NCI-H2196 treated with DMSO at 0.1 percent for 48 hours (cell line): ENCODE data around the gene MASP1.
"Not testable (repeated sequence)": the region's sequence is repeated elsewhere in the genome, so short reads cannot be mapped to it uniquely, and the experiment has no call there.

ENCODE experiments used
- DNase-seq: peaks from one replicate; lab custom pipeline; 2025; ENCODE audit not compliant: unreplicated experiment; lab: John Stamatoyannopoulos, UW

MASP1 gene

GRCh38 chr3:187267306-187267705, 24.2 kb downstream of the MASP1 start:
- DNase-seq, result no peak

DNA sequence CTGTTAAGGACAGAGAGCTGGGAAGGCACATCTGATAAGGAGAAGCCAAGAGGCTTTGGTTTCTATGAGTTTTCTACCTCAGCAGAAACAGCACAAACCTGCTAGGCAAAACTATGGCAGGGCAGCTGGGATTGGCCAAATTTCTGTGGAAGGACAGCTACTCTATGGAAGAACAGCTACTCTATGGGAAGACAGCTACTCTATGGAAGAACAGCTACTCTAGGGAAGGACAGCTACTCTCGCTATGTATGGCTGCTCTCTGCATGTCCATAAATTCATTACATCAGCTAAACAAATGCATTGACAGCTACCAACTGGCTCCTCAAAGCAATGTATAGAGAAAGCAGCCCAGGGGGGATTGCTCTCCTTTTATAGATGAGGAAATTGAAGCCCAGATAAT, 24.8 kb downstream of the MASP1 start:
- DNase-seq, result no peak

- DNase-seq, result no peak
Measured at GRCh38 chr3:187265461-187265955, 26.0 kb downstream of the MASP1 start.

DNA sequence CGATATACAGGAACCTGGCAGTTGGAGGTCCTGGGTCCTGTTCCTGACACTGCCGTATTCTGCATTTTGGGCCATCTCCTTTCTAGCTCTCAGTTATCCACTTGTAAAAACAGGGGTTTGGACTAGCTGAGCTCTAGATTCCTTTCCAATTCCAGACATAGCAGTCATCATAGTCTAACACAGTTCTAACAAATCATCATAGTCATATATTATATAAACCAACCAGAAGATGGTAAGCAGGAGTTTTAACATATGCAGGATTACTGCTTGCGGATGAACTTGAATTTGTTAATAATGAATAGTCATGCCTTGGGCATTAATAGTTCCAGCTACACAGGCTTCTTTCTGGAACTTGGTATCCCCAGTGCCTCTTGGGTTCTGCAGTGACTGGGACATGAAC, 26.6 kb downstream of the MASP1 start:
- no peak for DNase-seq

DNA sequence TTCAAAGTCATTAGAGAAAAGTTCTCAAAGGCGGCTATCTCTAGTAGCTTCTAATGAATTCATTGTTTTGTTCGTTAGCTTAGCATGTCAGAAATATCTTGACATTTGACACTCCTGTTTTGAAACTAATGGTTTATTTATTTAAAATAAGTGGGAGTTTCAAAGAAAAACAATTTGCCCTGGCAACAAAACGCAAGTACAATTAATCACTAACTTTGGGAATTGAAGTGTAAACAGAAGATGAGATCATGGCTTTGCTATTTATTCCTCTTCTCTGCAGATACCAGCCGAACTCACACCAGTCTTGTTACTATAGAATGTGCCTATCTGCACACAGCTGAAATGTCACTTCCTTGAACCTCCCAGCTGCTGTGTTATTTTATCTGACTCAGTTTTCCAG, 27.5 kb downstream of the MASP1 start:
- DNase-seq, result no peak

DNA sequence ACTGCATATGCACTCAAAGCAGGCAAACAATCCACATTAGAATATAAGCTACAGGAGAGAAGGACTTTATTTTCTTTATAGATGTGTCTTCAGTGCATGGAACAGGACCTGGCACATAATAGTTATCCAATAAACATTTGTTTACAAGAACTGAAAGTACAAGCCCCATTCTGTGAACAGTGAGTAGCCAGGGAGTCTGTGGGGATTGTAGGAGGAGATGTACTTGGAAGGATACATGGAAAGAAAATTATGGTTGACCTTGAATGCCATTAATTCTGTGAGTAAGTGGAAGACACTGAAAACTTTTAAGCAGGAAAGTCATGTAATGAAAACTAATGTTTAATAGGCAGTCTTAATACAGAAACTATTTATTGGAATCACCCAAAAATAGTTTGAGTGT, 28.3 kb downstream of the MASP1 start:
- DNase-seq, result no peak

DNA sequence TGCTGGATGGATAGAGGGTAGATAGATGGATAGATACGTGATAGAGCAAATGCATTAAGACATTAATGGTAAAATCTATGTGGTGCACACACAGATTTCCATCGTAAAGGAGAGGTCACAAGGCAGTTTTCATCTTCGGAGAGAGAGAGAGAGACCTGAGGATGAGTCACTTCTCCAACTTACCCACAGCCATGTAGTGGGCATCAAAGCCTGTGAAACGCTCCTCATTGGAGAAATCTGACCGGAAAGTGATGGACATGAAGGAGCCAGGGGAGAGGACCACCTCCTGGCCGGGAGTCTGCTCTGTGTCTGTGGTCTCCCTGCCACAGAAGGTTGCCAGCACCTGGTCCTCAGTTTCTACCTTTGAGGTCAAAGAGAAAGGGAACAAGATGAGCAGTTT, 29.2 kb downstream of the MASP1 start:
- no peak for DNase-seq

- DNase-seq, result no peak
Measured at GRCh38 chr3:187261541-187261969, 30.0 kb downstream of the MASP1 start.

- DNase-seq, result no peak
Measured at GRCh38 chr3:187259171-187259570, 32.4 kb downstream of the MASP1 start.

DNA sequence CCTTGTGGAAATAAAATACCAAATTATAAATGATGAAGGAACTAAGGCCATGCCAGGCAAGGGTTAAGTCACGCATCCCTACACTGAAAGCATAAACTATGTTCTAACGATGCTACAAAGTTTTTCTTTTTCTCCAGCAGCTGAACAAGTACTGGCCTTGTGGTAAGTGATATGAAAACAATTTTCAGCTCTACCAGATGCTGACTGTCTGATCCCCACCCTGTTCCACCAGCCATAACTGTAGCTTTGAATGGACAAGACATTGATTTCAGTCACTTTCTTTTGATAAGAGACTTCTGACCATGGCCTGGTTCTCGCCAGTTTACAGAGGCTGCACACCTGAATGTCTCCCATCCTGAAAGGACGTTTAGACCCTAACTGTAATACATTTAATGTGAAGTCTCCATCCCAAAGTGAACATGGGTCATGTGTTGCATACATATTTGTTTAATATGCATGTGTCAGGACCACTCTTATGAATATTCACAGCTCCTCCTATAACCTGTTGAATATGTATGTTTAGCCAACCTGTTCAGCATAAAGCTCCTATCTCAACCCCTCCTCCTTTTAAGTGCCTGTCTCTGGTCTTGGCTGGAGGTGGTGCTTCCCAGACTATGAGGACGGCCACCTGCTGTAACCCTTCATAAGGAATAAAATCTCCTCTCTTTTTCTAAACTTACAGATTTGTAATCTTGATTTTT, 33.4 kb downstream of the MASP1 start:
- DNase-seq, result no peak

DNA sequence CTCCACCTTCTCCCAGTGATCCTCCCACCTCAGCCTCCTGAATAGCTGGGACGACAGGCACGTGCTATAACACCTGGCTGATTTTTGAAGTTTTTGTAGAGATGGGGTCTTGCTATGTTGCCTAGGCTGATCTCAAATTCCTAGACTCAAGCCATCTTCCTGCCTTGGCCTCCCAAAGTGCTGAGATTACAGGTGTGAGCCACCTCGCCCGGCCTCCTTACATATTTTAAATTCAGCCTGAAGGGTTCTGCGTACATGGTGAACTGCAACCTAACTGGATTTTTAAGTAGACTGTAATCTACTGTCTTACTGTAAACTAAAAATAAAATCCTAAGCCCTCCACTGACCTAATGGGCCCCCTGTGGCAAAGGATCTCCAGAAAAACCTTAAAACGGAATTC, 34.1 kb downstream of the MASP1 start:
- DNase-seq, result no peak

GRCh38 chr3:187256051-187256616, 35.4 kb downstream of the MASP1 start:
- no peak for DNase-seq

DNA sequence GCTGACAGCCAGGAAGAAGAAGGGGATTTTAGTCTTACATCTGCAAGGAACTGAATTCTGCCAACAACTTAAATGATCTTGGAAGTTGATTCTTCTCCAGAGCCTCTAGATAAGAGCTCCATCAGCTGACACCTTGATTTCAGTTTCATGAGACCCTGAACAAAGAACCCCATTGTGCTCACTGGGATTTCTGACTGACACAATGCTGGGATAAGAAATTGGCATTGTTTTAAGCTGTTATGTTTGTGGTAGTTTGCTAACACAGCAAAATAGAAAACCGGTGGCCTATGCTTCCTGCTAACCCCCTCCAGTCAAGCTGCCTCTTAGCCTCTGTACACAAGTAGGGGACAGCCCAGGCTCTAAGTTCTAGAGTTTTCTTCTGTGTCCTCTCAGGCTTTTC, 36.2 kb downstream of the MASP1 start:
- no peak for DNase-seq

GRCh38 chr3:187252311-187252710, 39.2 kb downstream of the MASP1 start:
- no peak for DNase-seq

DNA sequence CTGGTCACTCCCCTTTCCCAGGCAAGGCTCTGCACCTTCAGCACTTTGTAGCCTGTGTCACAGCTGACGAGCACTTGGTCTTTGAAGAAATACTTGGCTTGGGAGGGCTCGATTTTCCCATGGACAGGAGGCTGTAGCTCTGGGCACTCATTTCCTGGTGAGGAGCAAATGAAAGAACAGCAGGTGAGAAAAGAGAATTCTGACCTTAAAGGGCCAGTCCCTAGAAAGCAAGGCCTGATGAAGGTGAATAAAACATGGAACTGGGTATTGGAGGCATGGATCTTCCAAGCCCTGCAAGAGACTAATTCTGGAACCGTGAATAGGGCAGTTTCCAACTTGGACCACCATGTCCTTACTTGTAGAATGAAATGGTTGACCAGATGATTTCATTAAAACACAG, 39.9 kb downstream of the MASP1 start:
- no peak for DNase-seq

GRCh38 chr3:187247398-187247797, 44.1 kb downstream of the MASP1 start:
- DNase-seq, result no peak

GRCh38 chr3:187243933-187244524, 47.5 kb downstream of the MASP1 start:
- no peak for DNase-seq

DNA sequence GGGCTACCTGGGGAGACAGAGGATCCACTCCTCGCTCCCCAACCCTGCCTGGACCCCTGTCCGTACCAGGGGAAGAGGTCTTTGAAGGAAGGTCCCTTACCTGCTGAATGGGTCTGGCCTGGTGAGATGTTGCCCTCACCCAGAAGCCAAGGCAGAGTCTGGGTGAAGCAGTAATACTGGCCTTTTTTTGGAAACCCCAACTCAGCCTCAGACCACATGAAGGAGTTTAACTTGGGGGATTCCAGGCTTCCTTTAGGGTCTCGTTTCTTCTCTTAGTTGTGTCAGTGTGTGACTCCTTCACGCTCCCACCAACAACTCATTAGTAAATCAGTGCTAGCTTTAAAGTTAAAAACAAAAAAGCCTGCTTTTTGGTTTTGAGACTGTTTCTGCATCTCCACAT, 48.6 kb downstream of the MASP1 start:
- DNase-seq, result no peak

DNA sequence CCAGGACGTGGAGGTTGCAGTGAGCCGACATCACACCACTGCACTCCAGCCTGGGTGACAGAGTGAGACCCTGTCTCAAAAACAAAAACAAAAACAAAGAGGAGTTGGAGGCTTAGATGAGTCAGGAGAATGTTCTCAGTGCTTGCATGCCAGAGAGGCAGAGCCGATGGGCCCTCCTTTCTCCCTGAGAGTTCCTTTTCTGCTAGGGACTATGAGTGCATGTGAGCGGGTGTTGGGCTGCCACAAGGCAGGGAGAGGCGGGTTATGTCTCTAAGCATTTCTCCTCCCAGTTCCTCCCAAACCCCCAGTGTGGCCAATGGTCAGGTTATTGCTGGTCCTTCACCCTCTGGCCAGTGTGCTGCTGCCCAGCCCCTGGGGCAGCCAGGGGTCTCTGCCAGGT, 49.1 kb downstream of the MASP1 start:
- DNase-seq, result no peak

DNA sequence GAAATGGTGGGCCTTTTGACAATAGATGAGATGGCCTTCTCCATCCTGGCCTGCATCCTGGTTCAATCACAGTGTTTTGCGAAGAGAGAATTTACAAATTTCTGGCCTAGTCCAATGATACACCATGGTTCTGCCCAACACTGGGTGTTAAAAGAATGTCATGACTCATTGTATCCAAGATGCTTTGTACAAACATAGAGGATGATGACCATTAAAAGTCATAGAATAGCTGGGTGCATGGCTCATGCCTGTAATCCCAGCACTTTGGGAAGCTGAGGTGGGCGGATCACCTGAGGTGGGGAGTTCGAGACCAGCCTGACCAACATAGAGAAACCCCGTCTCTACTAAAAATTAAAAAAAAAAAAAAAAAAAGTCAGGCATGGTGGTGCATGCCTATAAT, 52.7 kb downstream of the MASP1 start:
- not testable (repeated sequence) for DNase-seq

DNA sequence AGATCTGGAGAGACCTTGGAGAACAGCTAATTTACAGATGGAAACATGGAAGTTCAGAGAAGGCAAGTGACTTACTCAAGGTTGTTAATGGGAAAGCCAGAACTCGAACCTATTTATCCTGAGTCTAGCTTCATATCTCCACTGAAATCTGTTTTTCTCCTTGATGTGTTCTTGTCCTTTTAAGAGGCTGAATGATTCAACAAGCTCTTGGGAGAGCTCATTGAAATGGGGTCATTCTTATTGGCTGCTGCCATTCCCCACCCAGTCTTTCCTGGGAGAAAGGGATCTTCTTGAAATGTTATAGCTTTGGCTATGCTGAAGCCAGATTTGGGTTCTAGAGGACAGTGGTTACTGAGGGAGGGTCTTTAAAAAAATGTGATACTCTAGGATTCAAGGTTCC, 53.3 kb downstream of the MASP1 start:
- no peak for DNase-seq

GRCh38 chr3:187237741-187238140, 53.8 kb downstream of the MASP1 start:
- no peak for DNase-seq

DNA sequence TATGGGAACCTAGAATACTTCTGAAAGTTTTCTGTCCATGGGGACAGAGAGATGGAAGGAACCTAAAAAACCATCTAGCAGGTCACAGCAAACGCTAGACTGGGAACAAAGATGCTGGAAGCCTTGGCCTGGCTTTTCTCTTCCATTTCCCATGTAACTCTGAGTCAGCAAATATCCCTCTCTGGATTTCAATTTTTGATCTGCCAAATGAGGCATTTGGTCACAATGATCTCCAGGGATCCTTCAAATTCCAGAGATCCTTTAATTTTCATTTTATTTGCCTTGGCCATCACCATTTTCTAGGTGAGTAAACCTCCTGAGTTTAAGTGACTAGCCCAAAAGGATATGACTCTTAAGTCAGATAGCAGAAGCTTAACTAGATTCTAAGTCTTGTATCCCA, 54.6 kb downstream of the MASP1 start:
- no peak for DNase-seq
